Esophagus muscularis mucosa (tissue), 4 donors: ENCODE measurements around the gene SLC22A4. TPM values are rescaled to one million over a fixed set of nuclear protein-coding genes. Genes with fewer than 3 reads are reported as not detected.
A peak's percentile ranks its signal among the peaks of the same experiment; 100 is the strongest.

ENCODE experiments used
- DNase-seq: peaks from one replicate; pipeline ENCODE4 v3.0.0-alpha.2; 2017; ENCODE audit errors: extremely low spot score
- H3K27ac ChIP-seq, 4 donors: fragments of 200-600 bp; sonication (generic); replicated peaks in 1 of 4; 1 replicate in 3 of 4; 2 replicates in 1 of 4; pipeline ENCODE4 v1.5.1; 2016 to 2019; ENCODE audit warnings: mild to moderate bottlenecking in 1 of 4
- H3K27me3 ChIP-seq, 4 donors: fragments of 200-600 bp; sonication (generic); one replicate each; pipeline versions ENCODE4 v1.5.1 to v1.6.0; 2016 to 2019
- H3K36me3 ChIP-seq, 4 donors: fragments of 200-600 bp; sonication (generic); one replicate each; pipeline ENCODE4 v1.5.1; 2016 to 2019
- H3K4me1 ChIP-seq, 4 donors: fragments of 200-600 bp; sonication (generic); one replicate each; pipeline ENCODE4 v1.5.1; 2016 to 2019
- H3K4me3 ChIP-seq, 4 donors: fragments of 200-600 bp; sonication (generic); 1 replicate in 2 of 4; 2 replicates in 2 of 4; pipeline ENCODE4 v1.5.1; 2016 to 2019; ENCODE audit warnings: mild to moderate bottlenecking in 4 of 4, moderate library complexity in 1 of 4
- H3K9me3 ChIP-seq, 4 donors: fragments of 200-600 bp; sonication (generic); 1 replicate in 3 of 4; 2 replicates in 1 of 4; pipeline ENCODE4 v1.5.1; 2016 to 2019
- EP300 ChIP-seq: sonication (generic); formaldehyde crosslinking; IDR thresholded peaks from one replicate; pipeline ENCODE4 v1.6.1; 2017; ENCODE audit warnings: antibody characterized with exemption
- POLR2A ChIP-seq: fragments of 450-650 bp; IDR thresholded peaks from one replicate; pipeline ENCODE4 v1.6.1; 2017; ENCODE audit warnings: antibody characterized with exemption, moderate library complexity, mild to moderate bottlenecking, low read depth
- POLR2AphosphoS5 ChIP-seq, 2 donors: sonication (generic); formaldehyde crosslinking; IDR thresholded peaks; one replicate each; pipeline ENCODE4 v1.6.1; 2017; ENCODE audit warnings: antibody characterized with exemption in 2 of 2
- WGBS: methylation state at CpG from one replicate; pipeline ENCODE4 v1.1.5; 2018; 5-methylcytosine and 5-hydroxymethylcytosine counted together
- intact Hi-C: fragments of 100-400 bp; cut with DNase I; formaldehyde crosslinking; loops from one replicate; pipeline ENCODE4 v1.15.1; 2023
- total RNA-seq, 4 donors: library from RNA; depleted of rRNA; stranded (reverse); fragments of >200 nt; gene quantifications; one replicate each; pipeline versions ENCODE4 v1.1.0 to v1.2.1, GENCODE V29; 2016
- TF ChIP-seq, protein P1 (sequence below), 3 experiments: fragments of 200-600 bp in 2 of 3; fragments of 450-650 bp in 1 of 3; sonication (generic) in 2 of 3; IDR thresholded peaks; one replicate each; pipeline ENCODE4 v1.5.1; 2017 to 2019; ENCODE audit warnings: antibody characterized with exemption in 3 of 3, mild to moderate bottlenecking in 2 of 3, moderate library complexity in 1 of 3

SLC22A4 gene
- total RNA-seq, 4 donors from 2014 or later, result 0.42 to 1.7 (median 1.0) TPM

DNA sequence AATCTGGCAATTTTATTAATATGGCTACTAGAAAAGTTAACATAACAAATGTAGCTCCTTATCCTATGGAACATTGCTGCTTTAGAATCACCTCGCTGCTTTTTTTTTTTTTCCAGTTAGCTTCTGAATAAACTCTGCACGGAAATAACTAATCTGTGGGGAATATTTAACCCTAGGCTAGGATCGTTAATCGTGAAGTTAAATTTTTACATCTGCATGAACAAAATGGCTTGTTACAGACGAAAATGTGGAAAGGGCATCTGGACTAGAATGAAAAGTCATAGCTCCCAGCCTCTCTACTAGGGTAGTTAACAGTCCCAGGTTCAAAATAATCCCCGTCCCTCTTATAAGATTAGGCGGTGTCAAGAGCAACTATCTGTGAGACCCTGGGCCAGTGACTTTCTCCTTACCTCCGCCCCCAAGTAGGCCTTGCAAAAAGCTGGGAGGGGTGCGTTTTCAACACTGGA lies 74.8 kb downstream of the SLC22A4 start:
- H3K27ac ChIP-seq, result peak overlapping the region; percentile 81 to 92 (median 92)
- H3K27me3 ChIP-seq, result no peaks in the 10 kb centered on the region
- 9% methylated on average over 7 of the region's 9 CpGs for WGBS
- no peaks in the 10 kb centered on the region for H3K36me3 ChIP-seq
- intact Hi-C loops, result loop anchor here (5.0 kb wide), 1 partner anchor 77 kb away; the partner anchor contains the start of gene SLC22A4
- peak overlapping the region; percentile 64 to 90 (median 80) for H3K4me3 ChIP-seq
- TF ChIP-seq POLR2AphosphoS5 (IDR thresholded peaks at IDR 0.05), result no peak
- TF ChIP-seq POLR2A, result no peak
- no peak for TF ChIP-seq EP300
- TF ChIP-seq, protein P1, sequence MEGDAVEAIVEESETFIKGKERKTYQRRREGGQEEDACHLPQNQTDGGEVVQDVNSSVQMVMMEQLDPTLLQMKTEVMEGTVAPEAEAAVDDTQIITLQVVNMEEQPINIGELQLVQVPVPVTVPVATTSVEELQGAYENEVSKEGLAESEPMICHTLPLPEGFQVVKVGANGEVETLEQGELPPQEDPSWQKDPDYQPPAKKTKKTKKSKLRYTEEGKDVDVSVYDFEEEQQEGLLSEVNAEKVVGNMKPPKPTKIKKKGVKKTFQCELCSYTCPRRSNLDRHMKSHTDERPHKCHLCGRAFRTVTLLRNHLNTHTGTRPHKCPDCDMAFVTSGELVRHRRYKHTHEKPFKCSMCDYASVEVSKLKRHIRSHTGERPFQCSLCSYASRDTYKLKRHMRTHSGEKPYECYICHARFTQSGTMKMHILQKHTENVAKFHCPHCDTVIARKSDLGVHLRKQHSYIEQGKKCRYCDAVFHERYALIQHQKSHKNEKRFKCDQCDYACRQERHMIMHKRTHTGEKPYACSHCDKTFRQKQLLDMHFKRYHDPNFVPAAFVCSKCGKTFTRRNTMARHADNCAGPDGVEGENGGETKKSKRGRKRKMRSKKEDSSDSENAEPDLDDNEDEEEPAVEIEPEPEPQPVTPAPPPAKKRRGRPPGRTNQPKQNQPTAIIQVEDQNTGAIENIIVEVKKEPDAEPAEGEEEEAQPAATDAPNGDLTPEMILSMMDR (IDR thresholded peaks at IDR 0.05), result no peak
- H3K9me3 ChIP-seq, result no peaks in the 10 kb centered on the region
- DNase-seq, result no peak
- peaks cover 20 to 49% (median 43%) of the 10 kb centered on the region in 4 donors for H3K4me1 ChIP-seq

DNA sequence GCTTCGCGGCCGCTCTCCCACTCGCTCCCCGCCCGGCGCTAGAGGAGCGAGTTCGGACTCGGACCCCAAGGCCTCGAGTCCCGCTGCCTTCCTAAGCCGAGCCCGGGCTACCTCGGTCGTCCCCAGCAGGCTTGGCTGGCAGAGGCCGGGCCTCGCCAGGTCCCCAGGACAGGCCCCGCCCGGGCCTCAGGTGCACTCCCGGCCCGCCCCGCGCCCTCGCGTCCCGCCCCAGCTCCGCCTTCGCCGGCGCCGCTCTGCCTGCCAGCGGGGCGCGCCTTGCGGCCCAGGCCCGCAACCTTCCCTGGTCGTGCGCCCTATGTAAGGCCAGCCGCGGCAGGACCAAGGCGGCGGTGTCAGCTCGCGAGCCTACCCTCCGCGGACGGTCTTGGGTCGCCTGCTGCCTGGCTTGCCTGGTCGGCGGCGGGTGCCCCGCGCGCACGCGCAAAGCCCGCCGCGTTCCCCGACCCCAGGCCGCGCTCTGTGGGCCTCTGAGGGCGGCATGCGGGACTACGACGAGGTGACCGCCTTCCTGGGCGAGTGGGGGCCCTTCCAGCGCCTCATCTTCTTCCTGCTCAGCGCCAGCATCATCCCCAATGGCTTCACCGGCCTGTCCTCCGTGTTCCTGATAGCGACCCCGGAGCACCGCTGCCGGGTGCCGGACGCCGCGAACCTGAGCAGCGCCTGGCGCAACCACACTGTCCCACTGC lies 75.4 kb downstream of the SLC22A4 start, which contains the start of gene SLC22A5:
TSS of gene SLC22A5 (plus strand) at position 237 of the 707 bp plus-strand sequence. CDS start at position 500, 263 bp downstream.
- intact Hi-C loops, result loop anchor here (5.0 kb wide), 1 partner anchor 77 kb away; the partner anchor contains the start of gene SLC22A4
- H3K4me3 ChIP-seq, result peak within 1 kb of the TSS; percentile 64 to 90 (median 80)

DNA sequence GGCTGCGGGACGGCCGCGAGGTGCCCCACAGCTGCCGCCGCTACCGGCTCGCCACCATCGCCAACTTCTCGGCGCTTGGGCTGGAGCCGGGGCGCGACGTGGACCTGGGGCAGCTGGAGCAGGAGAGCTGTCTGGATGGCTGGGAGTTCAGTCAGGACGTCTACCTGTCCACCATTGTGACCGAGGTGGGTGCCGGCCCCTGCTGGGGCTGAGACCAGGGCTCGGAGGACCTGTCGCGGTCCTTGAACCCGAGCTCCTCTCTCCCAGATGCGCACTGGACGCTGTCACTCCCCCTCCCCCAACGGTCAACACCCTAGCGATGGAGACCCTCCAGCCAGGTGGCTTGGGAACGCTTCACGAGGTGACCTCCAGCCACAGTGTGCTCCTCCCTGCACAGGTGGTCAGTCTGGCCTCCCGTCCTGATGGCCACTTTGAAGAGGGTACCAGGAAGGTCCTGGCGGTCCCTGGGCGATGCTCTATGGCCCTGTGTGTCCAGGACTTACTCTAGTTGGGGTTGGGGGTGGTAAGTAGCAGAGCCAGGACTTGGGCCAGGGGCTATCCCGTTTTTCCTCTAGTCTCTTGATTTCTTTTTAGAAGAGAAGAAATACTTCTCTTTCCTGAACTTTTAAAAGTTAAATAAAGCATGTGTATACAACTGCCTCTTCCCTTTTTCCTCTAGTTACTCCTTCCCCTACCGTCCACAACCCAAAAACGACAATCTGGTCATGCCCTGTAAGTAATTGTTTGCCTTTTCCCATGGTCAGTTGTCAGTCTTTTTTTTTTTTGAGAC lies 76.2 kb downstream of the SLC22A4 start:
- DNase-seq, result no peak
- intact Hi-C loops, result no loop called here
- Histone ChIP-seq H3K27ac (peak overlapping the region; percentile 81 to 92 (median 92)), H3K9me3 (no peaks in the 10 kb centered on the region), H3K27me3 (no peaks in the 10 kb centered on the region), H3K4me3 (peak overlapping the region; percentile 64 to 90 (median 80)), H3K36me3 (no peaks in the 10 kb centered on the region), H3K4me1 (peaks cover 20 to 41% (median 35%) of the 10 kb centered on the region in 4 donors)
- TF ChIP-seq, protein P1 (IDR thresholded peaks at IDR 0.05), result no peak
- TF ChIP-seq EP300 (no peak), POLR2AphosphoS5 (IDR thresholded peaks at IDR 0.05) (no peak)
- WGBS, result 44% methylated on average over 11 of the region's 34 CpGs

More for the DNA sequence above, 75.4 kb downstream of the SLC22A4 start, which contains the start of gene SLC22A5:
- Histone ChIP-seq H3K9me3 (no peaks in the 10 kb centered on the region), H3K36me3 (no peaks in the 10 kb centered on the region), H3K27ac (peak within 1 kb of the TSS; percentile 81 to 92 (median 92)), H3K27me3 (no peaks in the 10 kb centered on the region), H3K4me1 (peaks cover 18 to 43% (median 38%) of the 10 kb centered on the region in 4 donors)
- TF ChIP-seq POLR2AphosphoS5 (IDR thresholded peaks at IDR 0.05) (peak; percentile 33 to 72), POLR2A (no peak)
- TF ChIP-seq, protein P1 (IDR thresholded peaks at IDR 0.05), result no peak
- DNase-seq, result no peak
- WGBS, result 0% methylated on average over 11 of the region's 83 CpGs

DNA sequence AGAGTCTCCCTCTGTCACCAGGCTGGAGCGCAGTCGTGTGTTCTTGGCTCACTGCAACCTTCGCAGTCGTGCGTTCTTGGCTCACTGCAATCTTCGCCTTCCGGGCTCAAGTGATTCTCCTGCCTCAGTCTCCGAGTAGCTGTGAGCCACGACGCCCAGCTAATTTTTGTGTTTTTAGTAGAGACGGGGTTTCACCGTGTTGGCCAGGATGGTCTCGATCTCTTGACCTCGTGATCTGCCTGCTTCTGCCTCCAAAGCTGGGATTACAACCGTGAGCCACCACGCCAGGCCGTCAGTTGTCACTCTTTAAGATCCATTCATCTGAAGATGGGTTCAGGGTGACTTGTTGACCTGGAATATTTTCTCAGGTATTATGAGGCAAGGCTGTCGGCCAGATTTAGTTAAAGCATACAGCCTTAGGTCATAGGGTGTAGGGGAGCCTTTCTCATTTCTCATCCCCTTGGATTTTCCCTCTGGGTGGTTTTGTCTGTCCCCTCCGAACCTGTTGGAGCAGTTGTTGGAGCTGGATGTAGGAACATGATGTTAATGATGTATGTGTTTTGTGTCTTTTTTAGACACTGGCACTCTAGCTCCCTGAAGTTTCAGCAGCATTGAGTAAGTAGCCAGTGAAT lies 76.9 kb downstream of the SLC22A4 start:
- H3K27me3 ChIP-seq, result no peaks in the 10 kb centered on the region
- no peaks in the 10 kb centered on the region for H3K9me3 ChIP-seq
- intact Hi-C loops, result no loop called here
- DNase-seq, result no peak
- H3K4me3 ChIP-seq, result peak overlapping the region; percentile 64 to 90 (median 80)
- WGBS, result 77% methylated on average over 19 of the region's 19 CpGs
- TF ChIP-seq, protein P1 (IDR thresholded peaks at IDR 0.05), result no peak
- TF ChIP-seq POLR2AphosphoS5 (IDR thresholded peaks at IDR 0.05) (no peak), POLR2A (no peak), EP300 (no peak)
- no peaks in the 10 kb centered on the region for H3K36me3 ChIP-seq
- H3K4me1 ChIP-seq, result peaks cover 22 to 41% (median 35%) of the 10 kb centered on the region in 4 donors
- H3K27ac ChIP-seq, result peak overlapping the region in 2 of 4 donors; percentile 2 to 92
